ENCODE data around the gene RASEF.

RASEF gene

DNA sequence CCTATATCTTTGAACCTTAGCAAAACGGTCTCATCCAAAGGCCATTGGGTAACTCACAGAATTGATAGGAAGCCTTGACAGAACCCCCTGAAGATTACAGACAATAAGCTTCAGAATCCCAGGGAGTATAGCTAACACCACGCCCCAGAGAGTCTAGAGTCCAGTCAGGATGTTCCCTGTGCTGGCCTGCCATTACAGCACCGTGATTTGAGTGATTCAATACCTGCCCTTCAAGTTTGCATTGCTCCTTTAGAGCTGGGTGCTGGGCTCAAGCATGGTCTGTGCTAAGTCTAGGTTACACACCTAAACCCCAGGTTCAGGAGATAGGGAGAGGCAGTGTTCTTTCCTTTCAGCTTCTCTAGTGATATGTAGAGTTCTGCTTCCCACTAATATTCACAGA is 90.5 kb downstream of the RASEF start:
- Histone ChIP-seq H3K4me3 (ENCODE audit: low read length in 2 of 2) (no peak overlapping the region), H3K4me1 (ENCODE audit: control insufficient read depth, insufficient read depth, low read length) (no peaks in the 10 kb centered on the region), H3K9me3 (ENCODE audit: control insufficient read depth in 2 of 2, low read length in 2 of 2) (peaks cover 0 to 3% of the 10 kb centered on the region in 2 donors), H3K36me3 (ENCODE audit: control insufficient read depth in 2 of 2, insufficient read depth in 2 of 2, low read length in 2 of 2) (no peaks in the 10 kb centered on the region), H3K27ac (ENCODE audit: low read length) (no peak overlapping the region), H3K27me3 (ENCODE audit: control insufficient read depth in 1 of 2, insufficient read depth in 2 of 2, low read length in 2 of 2) (no peaks in the 10 kb centered on the region), H3K9ac (ENCODE audit: low read length in 2 of 2) (no peak overlapping the region)

DNA sequence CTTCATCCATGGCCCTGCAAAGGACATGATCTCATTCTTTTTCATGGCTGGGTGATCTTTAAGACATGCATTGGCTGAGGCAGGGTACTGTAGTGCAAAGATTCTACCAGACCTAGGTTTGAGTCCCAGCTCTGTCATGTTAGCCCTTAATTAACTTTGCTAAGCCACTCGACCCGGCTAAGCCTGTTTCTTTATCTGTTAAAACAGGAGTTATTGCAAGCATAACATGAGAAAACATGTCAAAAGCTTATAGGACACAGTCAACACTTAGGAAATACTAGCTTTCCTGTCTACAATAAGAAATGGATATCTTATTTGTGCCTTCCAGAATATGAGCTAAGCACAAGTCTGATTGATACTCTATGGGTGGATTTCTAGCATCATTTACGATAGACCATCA is 92.6 kb downstream of the RASEF start:
- no peaks in the 10 kb centered on the region for H3K36me3 ChIP-seq (ENCODE audit: control insufficient read depth in 2 of 2, insufficient read depth in 2 of 2, low read length in 2 of 2)
- no peak overlapping the region for H3K9ac ChIP-seq (ENCODE audit: low read length in 2 of 2)

DNA sequence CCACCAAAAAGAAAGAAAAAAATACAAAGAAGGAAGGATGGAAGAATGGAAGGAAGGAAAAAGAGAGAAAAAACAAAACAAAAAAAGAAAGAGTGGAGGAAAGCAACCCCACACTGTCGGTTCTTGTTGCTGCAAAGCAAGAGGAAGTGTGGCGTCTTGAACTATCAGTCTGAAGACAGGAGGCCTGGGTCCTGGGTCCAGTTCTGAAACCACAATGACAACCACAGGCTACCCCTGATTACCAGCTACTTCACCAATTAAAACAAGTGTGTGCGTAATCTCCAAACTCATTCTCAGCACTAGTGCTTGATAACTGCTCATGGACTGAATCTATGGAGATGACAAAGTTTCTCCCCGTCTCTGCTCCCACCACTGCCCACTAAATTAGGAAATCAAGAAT is 93.7 kb downstream of the RASEF start:
- peaks cover 0 to 1% of the 10 kb centered on the region in 2 donors for H3K27me3 ChIP-seq (ENCODE audit: control insufficient read depth in 1 of 2, insufficient read depth in 2 of 2, low read length in 2 of 2)
- H3K36me3 ChIP-seq (ENCODE audit: control insufficient read depth in 2 of 2, insufficient read depth in 2 of 2, low read length in 2 of 2), result no peaks in the 10 kb centered on the region
- no peaks in the 10 kb centered on the region for H3K4me1 ChIP-seq (ENCODE audit: control insufficient read depth, insufficient read depth, low read length)
- H3K9ac ChIP-seq (ENCODE audit: low read length in 2 of 2), result no peak overlapping the region
- peaks cover 0 to 3% of the 10 kb centered on the region in 2 donors for H3K9me3 ChIP-seq (ENCODE audit: control insufficient read depth in 2 of 2, low read length in 2 of 2)
- no peak overlapping the region for H3K27ac ChIP-seq (ENCODE audit: low read length)
- no peak overlapping the region for H3K4me3 ChIP-seq (ENCODE audit: low read length in 2 of 2)

More for the DNA sequence above, 92.6 kb downstream of the RASEF start:
- H3K4me1 ChIP-seq (ENCODE audit: control insufficient read depth, insufficient read depth, low read length), result no peaks in the 10 kb centered on the region
- H3K27me3 ChIP-seq (ENCODE audit: control insufficient read depth in 1 of 2, insufficient read depth in 2 of 2, low read length in 2 of 2), result no peaks in the 10 kb centered on the region
- H3K9me3 ChIP-seq (ENCODE audit: control insufficient read depth in 2 of 2, low read length in 2 of 2), result peaks cover 0 to 3% of the 10 kb centered on the region in 2 donors
- no peak overlapping the region for H3K4me3 ChIP-seq (ENCODE audit: low read length in 2 of 2)
- H3K27ac ChIP-seq (ENCODE audit: low read length), result no peak overlapping the region

DNA sequence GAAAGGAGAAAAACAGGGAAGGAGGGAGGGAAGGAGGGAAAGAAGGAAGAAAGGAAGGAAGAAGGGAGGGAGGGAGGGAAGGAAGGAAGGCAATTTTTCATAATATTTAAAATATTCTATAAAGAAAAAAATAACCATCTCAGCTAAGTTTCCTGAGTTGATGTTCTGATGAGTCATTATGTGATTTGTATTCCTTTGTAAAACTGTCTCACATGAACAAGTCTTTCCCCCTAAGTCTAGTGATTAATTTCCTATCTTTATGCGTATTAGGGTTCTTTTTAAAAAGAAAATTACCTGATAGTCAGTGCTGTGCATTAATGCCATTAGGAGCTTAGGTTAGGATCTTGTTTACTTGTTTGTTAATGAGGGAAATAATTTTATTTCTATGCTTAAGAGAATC is 94.1 kb downstream of the RASEF start:
- H3K9ac ChIP-seq (ENCODE audit: low read length in 2 of 2), result no peak overlapping the region
- no peaks in the 10 kb centered on the region for H3K4me1 ChIP-seq (ENCODE audit: control insufficient read depth, insufficient read depth, low read length)
- no peak overlapping the region for H3K4me3 ChIP-seq (ENCODE audit: low read length in 2 of 2)
- H3K36me3 ChIP-seq (ENCODE audit: control insufficient read depth in 2 of 2, insufficient read depth in 2 of 2, low read length in 2 of 2), result no peaks in the 10 kb centered on the region
- peaks cover 0 to 3% of the 10 kb centered on the region in 2 donors for H3K9me3 ChIP-seq (ENCODE audit: control insufficient read depth in 2 of 2, low read length in 2 of 2)
- H3K27ac ChIP-seq (ENCODE audit: low read length), result no peak overlapping the region
- H3K27me3 ChIP-seq (ENCODE audit: control insufficient read depth in 1 of 2, insufficient read depth in 2 of 2, low read length in 2 of 2), result peaks cover 0 to 2% of the 10 kb centered on the region in 2 donors

DNA sequence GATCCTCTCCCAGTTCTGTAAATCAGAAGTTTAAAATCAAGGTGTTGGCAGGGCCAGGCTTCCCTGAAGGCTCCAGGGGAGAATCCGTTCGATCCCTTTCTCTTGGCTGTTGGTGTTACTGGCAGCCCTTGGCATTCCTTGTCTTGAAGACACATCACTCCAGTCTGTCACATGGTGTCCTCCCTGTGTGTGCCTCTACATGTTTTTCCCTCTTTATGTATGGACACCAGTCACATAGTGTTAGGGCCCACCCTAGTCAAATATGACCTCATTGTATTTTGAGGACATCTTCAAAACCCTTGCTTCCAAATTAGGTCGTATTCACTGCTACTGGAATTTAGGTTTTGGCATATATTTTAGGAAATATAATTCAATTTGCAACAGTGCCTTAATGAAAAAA is 94.6 kb downstream of the RASEF start:
- H3K4me3 ChIP-seq (ENCODE audit: low read length in 2 of 2), result no peak overlapping the region
- peaks cover 0 to 2% of the 10 kb centered on the region in 2 donors for H3K27me3 ChIP-seq (ENCODE audit: control insufficient read depth in 1 of 2, insufficient read depth in 2 of 2, low read length in 2 of 2)
- H3K36me3 ChIP-seq (ENCODE audit: control insufficient read depth in 2 of 2, insufficient read depth in 2 of 2, low read length in 2 of 2), result no peaks in the 10 kb centered on the region
- no peaks in the 10 kb centered on the region for H3K4me1 ChIP-seq (ENCODE audit: control insufficient read depth, insufficient read depth, low read length)
- H3K9me3 ChIP-seq (ENCODE audit: control insufficient read depth in 2 of 2, low read length in 2 of 2), result peaks cover 0 to 3% of the 10 kb centered on the region in 2 donors
- H3K9ac ChIP-seq (ENCODE audit: low read length in 2 of 2), result no peak overlapping the region
- H3K27ac ChIP-seq (ENCODE audit: low read length), result no peak overlapping the region

DNA sequence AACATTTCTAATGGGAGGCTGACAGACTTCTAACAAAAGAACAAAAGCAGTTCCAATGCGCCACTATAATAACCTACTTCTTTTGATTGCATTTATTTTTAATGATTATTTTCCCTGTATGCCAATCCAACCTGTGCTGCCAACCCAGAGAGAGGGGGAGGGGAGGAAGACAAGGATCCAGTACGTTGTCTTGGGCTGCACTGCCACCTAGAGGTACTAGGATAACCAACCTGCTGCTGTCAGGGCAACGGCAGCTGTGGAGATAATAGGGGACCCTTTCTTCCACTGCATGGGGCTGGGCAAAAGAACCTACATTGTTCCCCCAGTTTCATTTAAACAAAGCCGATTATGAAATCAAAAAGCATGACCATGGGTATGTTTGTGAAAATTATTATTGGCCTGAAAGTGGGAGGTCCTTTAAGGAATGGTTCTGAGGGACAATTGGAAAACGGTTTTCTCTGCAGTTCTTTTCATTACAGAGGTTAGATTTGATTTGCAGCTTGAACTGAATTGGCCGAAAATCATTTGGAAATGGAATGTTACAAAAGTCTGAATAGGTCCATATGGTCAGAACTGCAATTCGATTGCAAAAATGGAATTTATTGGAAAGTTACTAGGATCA is 101.3 kb downstream of the RASEF start:
- H3K4me1 ChIP-seq (ENCODE audit: control insufficient read depth, insufficient read depth, low read length), result no peaks in the 10 kb centered on the region
- no peak overlapping the region for H3K9ac ChIP-seq (ENCODE audit: low read length in 2 of 2)
- H3K27me3 ChIP-seq (ENCODE audit: control insufficient read depth in 1 of 2, insufficient read depth in 2 of 2, low read length in 2 of 2), result peaks cover 0 to 2% of the 10 kb centered on the region in 2 donors
- H3K4me3 ChIP-seq (ENCODE audit: low read length in 2 of 2), result no peak overlapping the region
- no peaks in the 10 kb centered on the region for H3K36me3 ChIP-seq (ENCODE audit: control insufficient read depth in 2 of 2, insufficient read depth in 2 of 2, low read length in 2 of 2)
- H3K27ac ChIP-seq (ENCODE audit: low read length), result no peak overlapping the region
- no peaks in the 10 kb centered on the region for H3K9me3 ChIP-seq (ENCODE audit: control insufficient read depth in 2 of 2, low read length in 2 of 2)

DNA sequence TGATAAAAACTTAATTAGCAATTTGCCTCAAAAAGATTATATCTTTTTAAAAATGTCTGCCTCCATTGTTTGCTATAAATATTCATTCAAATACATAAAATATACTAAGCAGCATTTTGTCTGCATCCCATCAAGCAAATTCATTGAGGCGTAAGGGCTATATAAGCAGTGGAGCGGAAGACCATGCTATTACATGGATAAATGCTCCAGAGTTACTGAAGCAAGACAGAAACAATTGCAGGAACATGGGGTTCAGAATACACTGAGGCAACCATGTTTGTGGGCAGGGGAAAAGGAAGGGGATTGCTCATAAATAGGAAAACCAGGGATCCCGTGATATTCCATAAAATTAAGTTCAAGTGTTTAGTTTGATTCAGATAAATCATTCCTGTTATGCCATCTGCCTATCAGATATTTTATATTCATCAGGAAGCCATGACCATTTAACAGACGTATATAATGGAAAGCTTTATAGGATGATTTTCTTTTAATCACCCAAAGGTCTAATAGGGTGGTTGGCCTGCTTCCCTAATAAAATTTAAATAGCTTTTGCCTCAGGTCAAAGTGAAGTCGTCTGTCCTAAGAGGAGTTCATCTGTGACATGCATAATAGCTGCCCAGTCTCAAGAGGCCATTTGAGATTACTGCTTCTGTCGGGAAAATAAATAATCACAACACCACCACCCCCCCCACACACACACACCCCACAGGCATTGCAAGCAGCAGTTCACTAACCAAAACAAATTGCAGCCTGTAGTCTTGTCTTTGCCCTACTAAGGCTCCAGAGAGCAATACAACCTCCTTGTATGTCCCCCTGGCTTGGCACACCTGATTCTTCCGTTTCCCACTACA is 105.2 kb downstream of the RASEF start:
- Histone ChIP-seq H3K36me3 (ENCODE audit: control insufficient read depth in 2 of 2, insufficient read depth in 2 of 2, low read length in 2 of 2) (no peaks in the 10 kb centered on the region), H3K27me3 (ENCODE audit: control insufficient read depth in 1 of 2, insufficient read depth in 2 of 2, low read length in 2 of 2) (no peaks in the 10 kb centered on the region), H3K9ac (ENCODE audit: low read length in 2 of 2) (no peak overlapping the region), H3K4me1 (ENCODE audit: control insufficient read depth, insufficient read depth, low read length) (no peaks in the 10 kb centered on the region), H3K9me3 (ENCODE audit: control insufficient read depth in 2 of 2, low read length in 2 of 2) (no peaks in the 10 kb centered on the region), H3K27ac (ENCODE audit: low read length) (no peak overlapping the region), H3K4me3 (ENCODE audit: low read length in 2 of 2) (no peak overlapping the region)

DNA sequence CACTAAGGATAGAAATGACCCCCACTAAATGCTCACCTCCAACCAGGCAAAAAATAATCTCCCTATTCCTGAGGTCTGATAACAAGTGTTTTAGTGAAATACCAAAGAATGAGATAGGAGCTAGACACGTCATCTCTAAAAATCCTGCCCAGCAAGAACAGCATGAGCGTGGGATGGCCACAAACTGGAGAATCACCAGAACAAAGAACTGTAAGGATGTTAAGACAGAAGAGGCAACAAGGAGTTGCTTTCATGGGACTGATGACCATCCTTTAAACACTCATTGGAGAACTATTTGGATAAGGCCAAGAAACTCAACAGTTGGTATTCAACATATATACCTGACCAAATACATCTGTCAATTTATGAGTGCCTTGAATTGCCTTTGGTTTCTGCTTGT is 113.7 kb downstream of the RASEF start:
- Histone ChIP-seq H3K27ac (ENCODE audit: low read length) (no peak overlapping the region), H3K9ac (ENCODE audit: low read length in 2 of 2) (no peak overlapping the region), H3K36me3 (ENCODE audit: control insufficient read depth in 2 of 2, insufficient read depth in 2 of 2, low read length in 2 of 2) (no peaks in the 10 kb centered on the region), H3K27me3 (ENCODE audit: control insufficient read depth in 1 of 2, insufficient read depth in 2 of 2, low read length in 2 of 2) (no peaks in the 10 kb centered on the region), H3K9me3 (ENCODE audit: control insufficient read depth in 2 of 2, low read length in 2 of 2) (no peaks in the 10 kb centered on the region), H3K4me1 (ENCODE audit: control insufficient read depth, insufficient read depth, low read length) (no peaks in the 10 kb centered on the region), H3K4me3 (ENCODE audit: low read length in 2 of 2) (no peak overlapping the region)

DNA sequence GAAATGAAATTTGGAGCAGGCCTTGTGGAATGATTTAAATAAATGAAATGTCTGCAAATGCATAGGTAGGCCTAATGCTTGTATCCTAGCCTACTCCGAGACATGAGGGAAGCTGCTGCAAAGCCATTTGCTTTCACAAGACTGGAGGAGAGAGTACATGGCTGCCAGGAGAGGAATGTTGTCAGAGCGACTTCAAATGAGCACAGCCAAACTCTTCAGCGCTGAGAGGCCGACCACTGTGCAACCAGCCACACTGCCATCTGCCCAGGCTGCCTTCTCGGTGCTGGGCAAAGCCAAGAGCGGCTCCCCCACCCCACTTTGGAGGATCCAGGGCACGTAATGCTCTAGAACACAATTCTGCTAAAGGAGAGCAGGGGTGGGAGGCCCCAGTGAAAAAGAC is 122.6 kb downstream of the RASEF start:
- Histone ChIP-seq H3K27ac (ENCODE audit: low read length) (no peak overlapping the region), H3K9me3 (ENCODE audit: control insufficient read depth in 2 of 2, low read length in 2 of 2) (no peaks in the 10 kb centered on the region), H3K4me3 (ENCODE audit: low read length in 2 of 2) (no peak overlapping the region), H3K27me3 (ENCODE audit: control insufficient read depth in 1 of 2, insufficient read depth in 2 of 2, low read length in 2 of 2) (no peaks in the 10 kb centered on the region), H3K9ac (ENCODE audit: low read length in 2 of 2) (no peak overlapping the region), H3K4me1 (ENCODE audit: control insufficient read depth, insufficient read depth, low read length) (no peaks in the 10 kb centered on the region), H3K36me3 (ENCODE audit: control insufficient read depth in 2 of 2, insufficient read depth in 2 of 2, low read length in 2 of 2) (no peaks in the 10 kb centered on the region)

DNA sequence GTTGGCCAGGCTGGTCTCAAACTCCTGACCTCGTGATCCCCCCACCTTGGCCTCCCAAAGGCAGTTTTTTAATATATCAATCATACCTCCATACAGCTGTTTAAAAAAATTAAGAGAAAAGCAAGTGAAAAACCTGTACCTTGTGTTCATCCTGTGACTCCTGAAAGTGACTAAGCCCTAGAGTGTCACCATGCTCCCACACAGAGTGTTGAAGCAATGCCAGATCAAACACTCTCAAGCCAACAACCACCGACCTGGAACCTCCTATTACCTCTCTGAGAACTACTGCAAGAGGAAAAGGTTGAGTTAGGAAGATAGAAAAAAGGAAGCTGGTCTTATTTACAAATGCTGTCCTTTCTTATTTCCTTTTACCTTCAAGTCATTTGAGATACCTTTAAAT is 123.5 kb downstream of the RASEF start:
- no peaks in the 10 kb centered on the region for H3K9me3 ChIP-seq (ENCODE audit: control insufficient read depth in 2 of 2, low read length in 2 of 2)
- H3K36me3 ChIP-seq (ENCODE audit: control insufficient read depth in 2 of 2, insufficient read depth in 2 of 2, low read length in 2 of 2), result no peaks in the 10 kb centered on the region
- no peak overlapping the region for H3K27ac ChIP-seq (ENCODE audit: low read length)
- no peaks in the 10 kb centered on the region for H3K27me3 ChIP-seq (ENCODE audit: control insufficient read depth in 1 of 2, insufficient read depth in 2 of 2, low read length in 2 of 2)
- no peak overlapping the region for H3K9ac ChIP-seq (ENCODE audit: low read length in 2 of 2)
- no peak overlapping the region for H3K4me3 ChIP-seq (ENCODE audit: low read length in 2 of 2)
- no peaks in the 10 kb centered on the region for H3K4me1 ChIP-seq (ENCODE audit: control insufficient read depth, insufficient read depth, low read length)

Measured in stomach smooth muscle (tissue), 2 donors.